Heart left ventricle (tissue), 16 donors: Measurements from ENCODE around the gene SLFN5. TPM values are rescaled to one million over a fixed set of nuclear protein-coding genes. Genes with fewer than 3 reads are reported as not detected.

Experiments used
- ATAC-seq, 4 donors: fragments of 200-7000 bp; cut with Tn5 transposase; one replicate each; pipeline ENCODE4 v1.9.1; 2020 to 2022; ENCODE audit warnings: moderate library complexity in 4 of 4, mild to moderate bottlenecking in 3 of 4, moderate number of reproducible peaks in 1 of 4
- DNase-seq, 5 donors: peaks; one replicate each; pipeline ENCODE4 v3.0.0-alpha.2; 2020
- H3K27ac ChIP-seq, 12 donors: fragments of 200-600 bp; sonication (generic) in 4 of 12; one replicate each; pipeline versions ENCODE4 v1.5.0 to v1.8.0; 2016 to 2022; ENCODE audit warnings: mild to moderate bottlenecking in 2 of 12
- H3K27me3 ChIP-seq, 9 donors: fragments of 200-600 bp; sonication (generic) in 2 of 9; one replicate each; pipeline versions ENCODE4 v1.5.1 to v1.8.0; 2016 to 2022; ENCODE audit warnings: mild to moderate bottlenecking in 3 of 9
- H3K36me3 ChIP-seq, 9 donors: fragments of 200-600 bp; sonication (generic) in 2 of 9; one replicate each; pipeline versions ENCODE4 v1.5.0 to v1.8.0; 2018 to 2022; ENCODE audit warnings: mild to moderate bottlenecking in 2 of 9
- H3K4me1 ChIP-seq, 12 donors: fragments of 200-600 bp; sonication (generic) in 4 of 12; one replicate each; pipeline versions ENCODE4 v1.5.0 to v1.8.0; 2016 to 2022; ENCODE audit warnings: mild to moderate bottlenecking in 3 of 12
- H3K4me3 ChIP-seq, 12 donors: fragments of 200-600 bp; sonication (generic) in 4 of 12; one replicate each; pipeline versions ENCODE4 v1.5.0 to v1.8.0; 2017 to 2022; ENCODE audit warnings: mild to moderate bottlenecking in 9 of 12, moderate library complexity in 4 of 12
- H3K9me3 ChIP-seq, 12 donors: fragments of 200-600 bp; sonication (generic) in 4 of 12; one replicate each; pipeline versions ENCODE4 v1.5.0 to v1.8.0; 2016 to 2022; ENCODE audit warnings: mild to moderate bottlenecking in 1 of 12
- POLR2A ChIP-seq, 2 donors: fragments of 450-650 bp; IDR thresholded peaks; one replicate each; pipeline ENCODE4 v1.6.1; 2017; ENCODE audit warnings: antibody characterized with exemption in 2 of 2, mild to moderate bottlenecking in 2 of 2, moderate library complexity in 2 of 2
- WGBS, 4 donors: extraction: QIAGEN DNeasy Blood & Tissue Kit in 2 of 4; methylation state at CpG; one replicate each; pipeline versions ENCODE4 v1.1.5 to v1.1.7; 2013 to 2018; 5-methylcytosine and 5-hydroxymethylcytosine counted together
- intact Hi-C, 10 donors: fragments of 100-400 bp; cut with DNase I; formaldehyde crosslinking; loops; one replicate each; pipeline versions ENCODE4 v1.11.1 to v1.14.2; 2022
- polyA plus RNA-seq, 2 donors: library from polyadenylated mRNA; stranded (reverse); fragments of 200-250 nt; gene quantifications; one replicate each; pipeline ENCODE4 v1.2.3, GENCODE V29; 2013
- total RNA-seq, 9 donors: library from RNA; depleted of rRNA in 2 of 9; stranded (reverse); fragments of >200 nt in 2 of 9; fragmentation: NEBNext Ultra II Directional in 3 of 9; extraction: Animal tissue kit (Norgen Biotek cat#: 25700) in 3 of 9; gene quantifications; one replicate each; pipeline versions ENCODE4 v1.1.0 to v1.2.4, GENCODE V29; 2016 to 2023
- TF ChIP-seq, protein P1 (sequence below), 12 donors: fragments of 200-600 bp; sonication (generic) in 4 of 12; IDR thresholded peaks; one replicate each; pipeline versions ENCODE4 v1.5.0 to v1.8.0; 2018 to 2022; ENCODE audit warnings: antibody characterized with exemption in 12 of 12, mild to moderate bottlenecking in 5 of 12
- donor health status: ischemic (EF 13 %, LVEDD 7.1; RV severe dilation, severe dysfunction).
- donor health status: healthy with polysubstance abuse.
- donor health status: DM: no; HTN: yes; CAD: no.
- donor health status: DM: no; HTN: no; CAD: no.
- donor health status: ischemic (EF 25% LVEDD 6.9; RV normal size, moderate dysfunction).
- donor health status: ischemic (EF 25% LVEDD 5.7; RV mildly dilated, moderate dysfunction).
- donor health status: healthy.
- donor health status: DM: yes; HTN: yes; CAD: no.
- donor health status: ischemic (EF 35%, LVEDD 5.7; RV mildly dilated, moderate dysfunction).
- donor health status: nonischemic (EF 11% LVEDD 7.7; RV severe dilation, severe dysfunction).
- donor health status: DM: yes; HTN: yes; CAD: no.
- donor health status: PGD.
- donor health status: ischemic (EF 29% LVEDD 5.4; RV normal size, mild dysfunction).
- donor health status: nonischemic (EF 23%, LVEDD 6.1; RV moderate dilation, normal function).

The SLFN5 gene
- total and polyA plus RNA-seq, 11 donors, result 3.0 to 41.4 (median 13.7) TPM

DNA sequence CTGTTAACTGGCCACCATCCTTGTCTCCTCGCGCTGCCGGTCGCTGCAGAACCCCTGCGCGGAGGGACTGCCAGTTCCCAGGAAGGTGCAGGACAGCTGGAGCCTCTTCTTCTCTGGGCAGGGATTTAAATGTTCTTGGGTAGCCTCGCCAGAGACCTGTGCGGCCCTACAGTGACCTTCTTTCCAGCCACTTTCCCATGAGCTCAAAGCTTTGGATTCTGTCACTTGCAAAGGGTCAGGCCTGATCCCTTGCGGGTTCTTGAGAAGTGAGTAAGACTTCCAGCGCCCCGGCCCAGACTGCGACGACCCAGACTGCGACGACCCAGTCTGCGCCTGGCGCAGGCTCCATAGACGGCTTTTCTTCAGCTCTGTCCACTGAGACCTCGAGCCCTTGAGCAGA lies 1.4 kb upstream of the SLFN5 start:
- peaks cover 0 to 4% (median 0%) of the 10 kb centered on the region in 9 donors for H3K36me3 ChIP-seq
- 87 to 92% (median 90%) methylated on average over 19 of the region's 19 CpGs for WGBS, 4 donors
- H3K27ac ChIP-seq, result peak overlapping the region in 7 of 12 donors; percentile 84 to 97 (median 96)
- H3K27me3 ChIP-seq, result no peaks in the 10 kb centered on the region
- intact Hi-C loops, result loop anchor here in 7 of 10 donors (5.0 to 10.0 kb wide), 9 partner anchors 67 to 296 kb away; partner anchors contain the start of genes SLFN12L (in 3 of the 7), CCT6B (in 2 of the 7), NLE1 (in 2 of the 7) and ZNF830 (in 2 of the 7)
- H3K4me1 ChIP-seq, result peaks cover 0 to 39% (median 17%) of the 10 kb centered on the region in 12 donors
- TF ChIP-seq POLR2A (IDR thresholded peaks at IDR 0.05), result no peak
- TF ChIP-seq, protein P1, sequence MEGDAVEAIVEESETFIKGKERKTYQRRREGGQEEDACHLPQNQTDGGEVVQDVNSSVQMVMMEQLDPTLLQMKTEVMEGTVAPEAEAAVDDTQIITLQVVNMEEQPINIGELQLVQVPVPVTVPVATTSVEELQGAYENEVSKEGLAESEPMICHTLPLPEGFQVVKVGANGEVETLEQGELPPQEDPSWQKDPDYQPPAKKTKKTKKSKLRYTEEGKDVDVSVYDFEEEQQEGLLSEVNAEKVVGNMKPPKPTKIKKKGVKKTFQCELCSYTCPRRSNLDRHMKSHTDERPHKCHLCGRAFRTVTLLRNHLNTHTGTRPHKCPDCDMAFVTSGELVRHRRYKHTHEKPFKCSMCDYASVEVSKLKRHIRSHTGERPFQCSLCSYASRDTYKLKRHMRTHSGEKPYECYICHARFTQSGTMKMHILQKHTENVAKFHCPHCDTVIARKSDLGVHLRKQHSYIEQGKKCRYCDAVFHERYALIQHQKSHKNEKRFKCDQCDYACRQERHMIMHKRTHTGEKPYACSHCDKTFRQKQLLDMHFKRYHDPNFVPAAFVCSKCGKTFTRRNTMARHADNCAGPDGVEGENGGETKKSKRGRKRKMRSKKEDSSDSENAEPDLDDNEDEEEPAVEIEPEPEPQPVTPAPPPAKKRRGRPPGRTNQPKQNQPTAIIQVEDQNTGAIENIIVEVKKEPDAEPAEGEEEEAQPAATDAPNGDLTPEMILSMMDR (IDR thresholded peaks at IDR 0.05), result no peak
- DNase-seq (no peak), ATAC-seq (no peak)
- peak overlapping the region in 10 of 12 donors; percentile 57 to 95 (median 74) for H3K4me3 ChIP-seq
- no peaks in the 10 kb centered on the region for H3K9me3 ChIP-seq

DNA sequence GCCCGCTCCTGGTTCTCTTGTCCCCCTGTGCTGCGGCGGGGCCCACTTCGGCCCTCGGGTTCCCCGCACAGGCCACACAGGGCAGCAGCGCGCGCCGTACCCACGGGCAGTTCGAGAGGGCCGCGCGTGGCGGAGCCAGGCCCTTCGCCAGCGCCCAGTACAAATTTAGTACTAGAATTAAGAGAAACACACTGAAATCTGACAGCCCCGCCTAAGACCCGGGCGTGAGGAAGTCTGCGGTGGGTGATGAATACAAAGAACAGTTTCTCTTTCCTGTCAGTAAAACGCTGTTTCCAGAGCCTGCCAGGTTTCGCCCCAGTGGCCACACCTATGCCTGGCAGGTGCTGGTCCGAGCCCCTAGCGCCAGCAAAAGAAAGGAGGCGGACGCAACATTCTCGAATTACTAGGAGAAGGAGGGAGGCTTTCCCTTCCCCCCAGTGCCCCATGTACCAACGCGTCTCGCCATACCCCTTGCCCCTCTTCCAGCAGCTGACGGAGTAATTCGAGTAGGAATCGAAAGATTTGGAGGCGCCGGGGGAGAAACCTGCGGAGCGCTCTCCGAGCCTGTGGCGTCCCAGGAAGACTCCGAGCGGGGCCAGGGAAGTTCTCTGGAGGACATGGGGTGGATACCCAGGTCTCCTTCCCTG lies 591 bp upstream of the SLFN5 start:
- Histone ChIP-seq H3K9me3 (no peaks in the 10 kb centered on the region), H3K36me3 (peaks cover 0 to 9% (median 0%) of the 10 kb centered on the region in 9 donors), H3K27me3 (no peaks in the 10 kb centered on the region), H3K4me1 (peaks cover 0 to 46% (median 19%) of the 10 kb centered on the region in 12 donors), H3K4me3 (peak overlapping the region; percentile 50 to 95 (median 74)), H3K27ac (peak overlapping the region; percentile 84 to 97 (median 94))
- intact Hi-C loops, result loop anchor here in 7 of 10 donors (1.0 to 10.0 kb wide), 10 partner anchors 67 to 295 kb away; partner anchors contain the start of genes NLE1 (in 3 of the 7), SLFN12L (in 3 of the 7), CCT6B (in 2 of the 7) and ZNF830 (in 2 of the 7)
- TF ChIP-seq, protein P1 (IDR thresholded peaks at IDR 0.05), result peak in 7 of 12 donors; percentile 16 to 34 (median 20)
- TF ChIP-seq POLR2A (IDR thresholded peaks at IDR 0.05), result no peak
- peak; percentile 34 to 76 (median 54) for DNase-seq
- 2 to 3% (median 3%) methylated on average over 30 to 43 of the region's 43 CpGs for WGBS, 4 donors
- ATAC-seq, result peak; percentile 10 to 33 (median 28)

DNA sequence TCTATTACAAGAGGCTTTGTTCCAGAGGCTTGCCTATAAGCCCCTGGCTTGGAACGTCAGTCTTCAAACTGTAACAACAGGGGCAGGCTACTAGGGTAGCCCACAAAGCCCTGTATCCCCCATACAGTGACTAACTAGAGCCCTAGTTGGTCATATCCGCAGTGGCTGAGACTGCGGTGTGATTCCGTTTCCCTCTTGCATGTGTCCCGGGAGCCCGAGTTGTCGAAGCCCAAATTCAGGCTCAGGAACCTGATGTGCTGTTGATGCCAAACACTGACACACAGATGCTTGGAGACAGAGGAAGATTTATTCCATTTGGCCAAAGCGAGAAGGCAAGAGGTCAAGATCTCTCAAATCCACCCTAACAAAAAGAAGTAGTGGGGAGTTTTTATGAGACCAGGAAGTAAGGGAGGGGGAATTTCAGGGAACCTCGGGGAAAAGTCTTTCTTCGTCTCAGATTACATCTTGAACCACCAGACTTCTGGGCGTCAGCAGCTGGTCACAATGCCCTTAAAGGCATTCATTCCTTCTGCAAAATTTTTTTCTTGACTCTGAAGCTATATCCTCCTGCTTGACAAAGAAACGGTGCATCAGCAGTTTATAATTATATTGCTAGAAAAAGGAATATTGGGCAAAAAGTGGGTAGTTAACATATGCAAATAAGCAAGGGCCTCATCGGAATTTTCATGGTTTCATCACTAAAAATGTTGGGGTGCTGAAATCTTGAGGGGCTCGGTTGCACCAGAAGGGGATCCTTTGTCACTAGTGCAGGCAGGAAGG lies 879 bp downstream of the SLFN5 start:
- no peaks in the 10 kb centered on the region for H3K9me3 ChIP-seq
- H3K36me3 ChIP-seq, result peaks cover 0 to 24% (median 0%) of the 10 kb centered on the region in 9 donors
- peak; percentile 48 to 64 (median 50) for DNase-seq
- H3K27ac ChIP-seq, result peak overlapping the region; percentile 84 to 97 (median 94)
- TF ChIP-seq, protein P1 (IDR thresholded peaks at IDR 0.05), result no peak
- no peak for TF ChIP-seq POLR2A (IDR thresholded peaks at IDR 0.05)
- H3K4me3 ChIP-seq, result peak overlapping the region; percentile 50 to 95 (median 74)
- H3K27me3 ChIP-seq, result no peaks in the 10 kb centered on the region
- H3K4me1 ChIP-seq, result peaks cover 0 to 53% (median 19%) of the 10 kb centered on the region in 12 donors
- peak; percentile 35 to 64 (median 44) for ATAC-seq
- WGBS, 4 donors, result 12 to 19% (median 16%) methylated on average over 14 of the region's 14 CpGs
- intact Hi-C loops, result loop anchor here in 7 of 10 donors (2.0 to 10.0 kb wide), 10 partner anchors 69 to 294 kb away; partner anchors contain the start of genes SLFN12L (in 3 of the 7), CCT6B (in 2 of the 7), NLE1 (in 2 of the 7) and SLFN12 (in 2 of the 7)
